GM18505 (cell line): Measurements from ENCODE around the gene LTBP2.

Experiments used
- ATAC-seq: cut with Tn5 transposase; IDR thresholded peaks from one replicate; pipeline ENCODE4 v1.9.1; 2021; ENCODE audit not compliant: unreplicated experiment
- POLR2A ChIP-seq: IDR thresholded peaks from 4 replicates; pipeline ENCODE4 v1.6.1; 2011; ENCODE audit warnings: borderline replicate concordance; ENCODE audit not compliant: insufficient read depth, insufficient read length; ENCODE audit errors: extremely low read depth

The LTBP2 gene

GRCh38 chr14:74586681-74587362 lies 25.2 kb downstream of the LTBP2 start:
- no peak for ATAC-seq
- TF ChIP-seq POLR2A: no peak

GRCh38 chr14:74585406-74586335 lies 26.4 kb downstream of the LTBP2 start:
- TF ChIP-seq POLR2A: no peak
- ATAC-seq: no peak

- TF ChIP-seq POLR2A: no peak
- ATAC-seq: no peak
Observed at GRCh38 chr14:74584951-74585350, 27.1 kb downstream of the LTBP2 start.

GRCh38 chr14:74583689-74584434 lies 28.2 kb downstream of the LTBP2 start:
- TF ChIP-seq POLR2A: no peak
- ATAC-seq: no peak

- no peak for TF ChIP-seq POLR2A
- no peak for ATAC-seq
Observed at GRCh38 chr14:74582910-74583581, 29.0 kb downstream of the LTBP2 start.

- ATAC-seq: no peak
- no peak for TF ChIP-seq POLR2A
Observed at GRCh38 chr14:74580275-74580672, 31.8 kb downstream of the LTBP2 start.

GRCh38 chr14:74579447-74580274 lies 32.4 kb downstream of the LTBP2 start:
- no peak for TF ChIP-seq POLR2A
- no peak for ATAC-seq

- no peak for TF ChIP-seq POLR2A
- ATAC-seq: no peak
Observed at GRCh38 chr14:74578479-74578878, 33.6 kb downstream of the LTBP2 start.

- no peak for TF ChIP-seq POLR2A
- no peak for ATAC-seq
Observed at GRCh38 chr14:74577948-74578275, 34.1 kb downstream of the LTBP2 start.

- ATAC-seq: no peak
- no peak for TF ChIP-seq POLR2A
Observed at GRCh38 chr14:74577247-74577947, 34.6 kb downstream of the LTBP2 start.

GRCh38 chr14:74575936-74576335 lies 36.1 kb downstream of the LTBP2 start:
- no peak for TF ChIP-seq POLR2A
- ATAC-seq: no peak

- no peak for TF ChIP-seq POLR2A
- no peak for ATAC-seq
Observed at GRCh38 chr14:74575507-74575906, 36.5 kb downstream of the LTBP2 start.
